Lower lobe of right lung (tissue), 2 donors: ENCODE measurements around the gene GRAMD1B. TPM values are rescaled to one million over a fixed set of nuclear protein-coding genes. Genes with fewer than 3 reads are reported as not detected.
A peak's percentile ranks its signal among the peaks of the same experiment; 100 is the strongest.

ENCODE experiments used
- ATAC-seq, 2 donors: fragments of 200-7000 bp; cut with Tn5 transposase; one replicate each; pipeline ENCODE4 v1.9.1; 2020 to 2022; ENCODE audit warnings: mild to moderate bottlenecking in 2 of 2, moderate library complexity in 2 of 2
- DNase-seq: peaks from one replicate; pipeline ENCODE4 v3.0.0-alpha.2; 2020
- H3K27ac ChIP-seq: fragments of 200-600 bp; one replicate; pipeline ENCODE4 v1.8.0; 2022
- H3K27me3 ChIP-seq: fragments of 200-600 bp; one replicate; pipeline ENCODE4 v1.8.0; 2022; ENCODE audit warnings: low read depth
- H3K36me3 ChIP-seq: fragments of 200-600 bp; one replicate; pipeline ENCODE4 v1.8.0; 2022; ENCODE audit warnings: mild to moderate bottlenecking
- H3K4me1 ChIP-seq: fragments of 200-600 bp; one replicate; pipeline ENCODE4 v1.8.0; 2022
- H3K4me3 ChIP-seq: fragments of 200-600 bp; one replicate; pipeline ENCODE4 v1.8.0; 2022; ENCODE audit warnings: mild to moderate bottlenecking
- H3K9me3 ChIP-seq: fragments of 200-600 bp; one replicate; pipeline ENCODE4 v1.8.0; 2022
- CTCF ChIP-seq: fragments of 200-600 bp; IDR thresholded peaks from one replicate; pipeline ENCODE4 v1.8.0; 2022; ENCODE audit warnings: antibody characterized with exemption, mild to moderate bottlenecking
- intact Hi-C: fragments of 100-400 bp; cut with DNase I; formaldehyde crosslinking; loops from one replicate; pipeline ENCODE4 v1.11.0; 2022
- total RNA-seq: library from RNA; stranded (reverse); fragmentation: NEBNext Ultra II Directional; extraction: Animal tissue kit (Norgen Biotek cat#: 25700); gene quantifications from one replicate; pipeline ENCODE4 v1.2.1, GENCODE V29; 2021
- donor health status: DM: no; HTN: yes; CAD: no; lungs with severe emphysema.

GRAMD1B gene
- total RNA-seq, 1 donor from 2014 or later: 9.9 TPM

GRCh38 chr11:123448823-123449222, 18.8 kb downstream of the GRAMD1B start:
- no peaks in the 10 kb centered on the region for H3K36me3 ChIP-seq
- no peaks in the 10 kb centered on the region for H3K9me3 ChIP-seq
- ATAC-seq: no peak
- intact Hi-C loops: no loop called here
- TF ChIP-seq CTCF: no peak
- H3K27ac ChIP-seq: no peak overlapping the region
- no peak for DNase-seq
- no peaks in the 10 kb centered on the region for H3K4me1 ChIP-seq
- no peaks in the 10 kb centered on the region for H3K27me3 ChIP-seq
- no peak overlapping the region for H3K4me3 ChIP-seq

GRCh38 chr11:123449436-123449835, 19.4 kb downstream of the GRAMD1B start:
- intact Hi-C loops: no loop called here
- Histone ChIP-seq H3K9me3 (no peaks in the 10 kb centered on the region), H3K4me1 (no peaks in the 10 kb centered on the region), H3K27ac (no peak overlapping the region), H3K4me3 (no peak overlapping the region), H3K27me3 (no peaks in the 10 kb centered on the region), H3K36me3 (no peaks in the 10 kb centered on the region)
- ATAC-seq (no peak), DNase-seq (no peak)
- TF ChIP-seq CTCF: no peak

GRCh38 chr11:123450623-123451022, 20.6 kb downstream of the GRAMD1B start:
- intact Hi-C loops: no loop called here
- H3K27ac ChIP-seq: no peak overlapping the region
- ATAC-seq: peak in 1 of 2 donors; percentile 27

GRCh38 chr11:123451183-123451781, 21.2 kb downstream of the GRAMD1B start:
- no peaks in the 10 kb centered on the region for H3K9me3 ChIP-seq
- no peak overlapping the region for H3K27ac ChIP-seq
- ATAC-seq (no peak), DNase-seq (no peak)
- H3K4me3 ChIP-seq: no peak overlapping the region
- no peaks in the 10 kb centered on the region for H3K4me1 ChIP-seq
- H3K27me3 ChIP-seq: no peaks in the 10 kb centered on the region
- intact Hi-C loops: no loop called here
- no peaks in the 10 kb centered on the region for H3K36me3 ChIP-seq
- no peak for TF ChIP-seq CTCF

More at GRCh38 chr11:123450623-123451022, 20.6 kb downstream of the GRAMD1B start:
- no peak for DNase-seq
- Histone ChIP-seq H3K27me3 (no peaks in the 10 kb centered on the region), H3K4me3 (no peak overlapping the region), H3K9me3 (no peaks in the 10 kb centered on the region), H3K4me1 (no peaks in the 10 kb centered on the region), H3K36me3 (no peaks in the 10 kb centered on the region)
- no peak for TF ChIP-seq CTCF

GRCh38 chr11:123452794-123453193, 22.7 kb downstream of the GRAMD1B start:
- no peaks in the 10 kb centered on the region for H3K9me3 ChIP-seq
- no peak overlapping the region for H3K27ac ChIP-seq
- intact Hi-C loops: no loop called here
- H3K36me3 ChIP-seq: no peaks in the 10 kb centered on the region
- H3K4me1 ChIP-seq: peaks cover 5% of the 10 kb centered on the region
- H3K27me3 ChIP-seq: no peaks in the 10 kb centered on the region
- DNase-seq: no peak
- no peak for ATAC-seq
- no peak for TF ChIP-seq CTCF
- H3K4me3 ChIP-seq: no peak overlapping the region
